GM12878 (cell line): ENCODE data around the gene TSPYL4. TPM values are rescaled to one million over a fixed set of nuclear protein-coding genes. Genes with fewer than 3 reads are reported as not detected.

Source experiments
- ASH2L ChIP-seq: fragments of 300-600, 200-600 bp; sonication (generic); IDR thresholded peaks from 2 replicates; pipeline ENCODE4 v1.6.1; 2017; ENCODE audit warnings: low read depth, mild to moderate bottlenecking, borderline replicate concordance
- CBFB ChIP-seq: IDR thresholded peaks from 2 replicates; pipeline ENCODE4 v1.6.1; 2016; ENCODE audit warnings: antibody characterized with exemption, low read depth
- CREM ChIP-seq: IDR thresholded peaks from 2 replicates; pipeline ENCODE4 v1.6.1; 2014; ENCODE audit warnings: antibody characterized with exemption, low read depth
- EGR1 ChIP-seq, 2 experiments: IDR thresholded peaks; 1 replicate in 1 of 2; 2 replicates in 1 of 2; pipeline ENCODE4 v1.6.1; 2011 to 2012; ENCODE audit warnings: low read depth in 2 of 2, low read length in 2 of 2, borderline replicate concordance in 1 of 2, mild to moderate bottlenecking in 1 of 2, moderate library complexity in 1 of 2
- EP300 ChIP-seq, 2 experiments: fragments of 150-350 bp in 1 of 2; IDR thresholded peaks; 2 replicates each; pipeline ENCODE4 v1.6.1; 2011 to 2012; ENCODE audit warnings: low read depth in 2 of 2, low read length in 2 of 2, borderline replicate concordance in 1 of 2, improper control_type of control experiment in 1 of 2, inconsistent platforms in 1 of 2; ENCODE audit not compliant: control insufficient read depth in 1 of 2
- FOS ChIP-seq: IDR thresholded peaks from 3 replicates; pipeline ENCODE4 v1.6.1; 2011; ENCODE audit warnings: borderline replicate concordance; ENCODE audit not compliant: insufficient read length; ENCODE audit errors: extremely low read depth
- IKZF1 ChIP-seq: fragments of 450-650 bp; conservative IDR thresholded peaks from 2 replicates; pipeline ENCODE4 v1.6.1; 2017; ENCODE audit warnings: antibody characterized with exemption, mild to moderate bottlenecking
- MEF2B ChIP-seq: fragments of 450-650 bp; IDR thresholded peaks from 2 replicates; pipeline ENCODE4 v1.6.1; 2018; ENCODE audit warnings: mild to moderate bottlenecking, moderate library complexity; ENCODE audit not compliant: partially characterized antibody, poor library complexity, severe bottlenecking
- MXI1 ChIP-seq: fragments of 150-350 bp; IDR thresholded peaks from 2 replicates; pipeline ENCODE4 v1.6.1; 2011; ENCODE audit warnings: low read depth, mild to moderate bottlenecking, inconsistent platforms, low read length, improper control_type of control experiment
- PRDM15 ChIP-seq: fragments of 450-650 bp; formaldehyde crosslinking; IDR thresholded peaks from 2 replicates; pipeline ENCODE4 v1.4.0; 2020; ENCODE audit warnings: mild to moderate bottlenecking, moderate library complexity
- RELB ChIP-seq: fragments of 450-650 bp; IDR thresholded peaks from 2 replicates; pipeline ENCODE4 v1.6.1; 2017; ENCODE audit warnings: low read depth, mild to moderate bottlenecking, moderate library complexity
- RUNX3 ChIP-seq: IDR thresholded peaks from 2 replicates; pipeline ENCODE4 v1.6.1; 2012; ENCODE audit warnings: low read length, inconsistent platforms
- SKIL ChIP-seq: fragments of 450-650 bp; IDR thresholded peaks from 2 replicates; pipeline ENCODE4 v1.6.1; 2017; ENCODE audit warnings: mild to moderate bottlenecking, low read depth, inconsistent platforms; ENCODE audit not compliant: poor library complexity, severe bottlenecking
- SREBF1 ChIP-seq: IDR thresholded peaks from 2 replicates; pipeline ENCODE4 v1.6.1; 2012; ENCODE audit warnings: mild to moderate bottlenecking, low read length
- SUPT20H ChIP-seq: IDR thresholded peaks from 2 replicates; pipeline ENCODE4 v1.6.1; 2011; ENCODE audit warnings: low read depth, mild to moderate bottlenecking, low read length, moderate library complexity, borderline replicate concordance; ENCODE audit not compliant: control insufficient read depth
- TAF1 ChIP-seq: IDR thresholded peaks from 2 replicates; pipeline ENCODE4 v1.6.1; 2011; ENCODE audit warnings: mild to moderate bottlenecking, low read depth, low read length, borderline replicate concordance
- TBL1XR1 ChIP-seq: IDR thresholded peaks from 2 replicates; pipeline ENCODE4 v1.6.1; 2012; ENCODE audit warnings: low read depth, low read length, improper control_type of control experiment
- TCF12 ChIP-seq: IDR thresholded peaks from 2 replicates; pipeline ENCODE4 v1.6.1; 2011; ENCODE audit warnings: low read depth, mild to moderate bottlenecking, low read length
- ZSCAN29 ChIP-seq: fragments of 450-650 bp; IDR thresholded peaks from 2 replicates; pipeline ENCODE4 v1.6.1; 2017; ENCODE audit warnings: mild to moderate bottlenecking, moderate library complexity
- polyA plus RNA-seq, 11 experiments: library from polyadenylated mRNA; depleted of rRNA in 4 of 11; unstranded in 6 of 11; stranded (reverse) in 5 of 11; fragments of >200 nt; fragmentation: Nextera tagmentation in 4 of 11; fragmentation: Illumina TruSeq in 1 of 11; extraction: Ambion mirVana in 4 of 11; extraction: Trizol in 1 of 11; gene quantifications; 1 replicate in 1 of 11; 2 replicates in 10 of 11; pipeline versions ENCODE4 v1.2.1 to v1.2.3, GENCODE V29; 2011 to 2016; ENCODE audit warnings: inconsistent platforms in 2 of 11, missing spikeins in 2 of 11, low read depth in 1 of 11
- total RNA-seq, 4 experiments: library from RNA; depleted of rRNA in 3 of 4; stranded (reverse); fragments of >200 nt in 3 of 4; fragmentation: Illumina TruSeq in 1 of 4; extraction: Trizol in 1 of 4; gene quantifications; 2 replicates each; pipeline versions ENCODE4 v1.2.1 to v1.2.3, GENCODE V29; 2013 to 2021

Gene TSPYL4
- total and polyA plus RNA-seq, 10 of the 15 experiments (the other 5 are each of a cell fraction or from before 2014, with no cell fraction given), result 1.5 to 27.6 (median 20.0) TPM

DNA sequence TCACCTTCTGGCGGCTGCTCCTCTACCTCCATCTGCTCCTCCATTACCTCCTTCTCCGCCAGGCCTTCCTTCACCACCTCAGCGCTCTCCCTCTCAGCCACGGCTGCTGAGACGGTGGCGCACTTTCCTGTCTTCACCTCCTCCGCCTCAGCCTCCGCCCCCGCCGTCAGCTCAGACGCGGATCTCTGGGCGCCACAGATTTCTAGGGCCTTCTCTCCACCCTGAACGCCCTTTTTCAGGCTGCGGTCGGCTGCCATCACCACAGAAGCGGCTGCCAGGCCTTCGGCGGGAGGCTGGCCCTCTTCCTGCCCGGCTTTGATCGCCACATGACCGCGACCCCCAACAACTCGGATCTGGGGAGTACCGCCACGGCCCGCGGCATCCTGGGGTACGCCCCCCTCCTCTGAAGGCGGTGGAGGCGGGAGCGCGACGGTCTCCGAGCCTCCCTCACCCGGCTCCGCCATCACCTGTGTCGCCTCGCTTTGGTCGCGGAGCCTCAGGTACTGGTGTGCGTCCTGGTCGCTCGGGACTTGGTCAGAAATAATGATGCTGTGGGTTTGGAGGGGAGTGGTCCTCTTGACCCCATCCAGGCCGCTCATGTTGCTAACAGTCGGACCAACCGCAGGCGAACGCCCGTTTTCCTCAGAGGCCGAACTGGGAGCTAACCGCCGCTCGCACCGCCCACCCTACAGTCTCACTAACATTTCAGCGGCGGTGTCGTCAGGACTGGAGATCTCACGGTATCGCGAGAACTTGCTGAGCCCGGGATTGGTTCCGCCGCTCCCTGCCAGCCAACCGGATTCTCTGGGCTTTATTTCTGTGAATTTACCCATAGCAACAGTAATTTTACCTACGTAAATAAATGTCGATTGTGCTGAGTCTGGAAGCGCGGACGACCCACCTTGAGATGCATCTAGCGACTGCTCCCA, 25.6 kb upstream of the TSPYL4 start, which contains the start of gene TSPYL1 (continued):
- peak; percentile 48 for TF ChIP-seq SKIL
- peak; percentile 62 for TF ChIP-seq MXI1
- no peak for TF ChIP-seq TBL1XR1
- no peak for TF ChIP-seq SUPT20H
- TF ChIP-seq PRDM15, result no peak
- TF ChIP-seq ZSCAN29, result no peak
- peak; percentile 90 for TF ChIP-seq CBFB
- peak; percentile 57 for TF ChIP-seq CREM
- peak; percentile 49; the same call in 1 of the 2 replicates for TF ChIP-seq TAF1
- TF ChIP-seq SREBF1, result no peak
- peak; percentile 84; the same call in 1 of the 2 replicates for TF ChIP-seq ASH2L
- TF ChIP-seq EGR1 (IDR thresholded peaks at IDR 0.05; ENCODE audit: borderline replicate concordance in 1 of 2, low read depth in 2 of 2, low read length in 2 of 2), result peak in 1 of 2 experiments; percentile 95; a peak in 2 of 3 replicates
- peak; percentile 71 for TF ChIP-seq RUNX3
- TF ChIP-seq EP300 (IDR thresholded peaks at IDR 0.05; ENCODE audit: borderline replicate concordance in 1 of 2, control insufficient read depth in 1 of 2, low read depth in 2 of 2, low read length in 2 of 2), result 0 out of 4 replicates have a peak, but pooled peaks of 1 of the 2 experiments have one; percentile 33
- 0 out of 2 replicates have a peak, but pooled peaks have one; percentile 5 for TF ChIP-seq TCF12
- TF ChIP-seq FOS, result peak; percentile 47
- 0 out of 2 replicates have a peak, but pooled peaks have one; percentile 14 for TF ChIP-seq RELB
- peak; percentile 79 for TF ChIP-seq IKZF1
- no peak for TF ChIP-seq MEF2B
